Liver (tissue), 9 donors: ENCODE results near the gene EML4. TPM values are rescaled to one million over a fixed set of nuclear protein-coding genes. Genes with fewer than 3 reads are reported as not detected.

Experiments
- DNase-seq: peaks from one replicate; pipeline ENCODE4 v3.0.0-alpha.2; 2017; ENCODE audit warnings: low spot score
- H3K27ac ChIP-seq, 2 donors: one replicate each; pipeline ENCODE4 v1.7.0; 2013; ENCODE audit warnings: inconsistent platforms in 2 of 2, low read length in 2 of 2, control low read depth in 1 of 2, low read depth in 1 of 2, mild to moderate bottlenecking in 1 of 2
- H3K27me3 ChIP-seq, 4 donors: one replicate each; pipeline versions ENCODE4 v1.6.1 to v1.7.0; 2013; ENCODE audit warnings: low read length in 3 of 4, inconsistent platforms in 1 of 4, mild to moderate bottlenecking in 1 of 4, moderate library complexity in 1 of 4; ENCODE audit not compliant: control insufficient read depth in 4 of 4, insufficient read depth in 4 of 4
- H3K36me3 ChIP-seq, 4 donors: one replicate each; pipeline versions ENCODE4 v1.6.1 to v1.7.0; 2013; ENCODE audit warnings: low read length in 3 of 4, mild to moderate bottlenecking in 3 of 4, low read depth in 1 of 4, moderate library complexity in 1 of 4; ENCODE audit not compliant: control insufficient read depth in 4 of 4, insufficient read depth in 3 of 4
- H3K4me1 ChIP-seq, 4 donors: one replicate each; pipeline versions ENCODE4 v1.6.1 to v1.7.0; 2013; ENCODE audit warnings: low read length in 3 of 4, mild to moderate bottlenecking in 3 of 4, moderate library complexity in 1 of 4; ENCODE audit not compliant: control insufficient read depth in 4 of 4, insufficient read depth in 4 of 4
- H3K4me3 ChIP-seq, 3 donors: one replicate each; pipeline versions ENCODE4 v1.6.1 to v1.7.0; 2013; ENCODE audit warnings: low read length in 3 of 3, control low read depth in 1 of 3, low read depth in 1 of 3, mild to moderate bottlenecking in 1 of 3
- H3K9ac ChIP-seq, 2 donors: one replicate each; pipeline ENCODE4 v1.7.0; 2013; ENCODE audit warnings: low read length in 2 of 2, mild to moderate bottlenecking in 2 of 2, moderate library complexity in 2 of 2, control low read depth in 1 of 2, low read depth in 1 of 2
- H3K9me3 ChIP-seq, 4 donors: one replicate each; pipeline versions ENCODE4 v1.6.1 to v1.7.0; 2013; ENCODE audit warnings: low read length in 3 of 4; ENCODE audit not compliant: control insufficient read depth in 4 of 4
- EGR1 ChIP-seq, 2 donors: IDR thresholded peaks; 2 replicates each; pipeline ENCODE4 v1.6.1; 2016 to 2018; ENCODE audit warnings: antibody characterized with exemption in 2 of 2, low read depth in 2 of 2
- FOXA1 ChIP-seq: IDR thresholded peaks from 2 replicates; pipeline ENCODE4 v1.6.1; 2016; ENCODE audit warnings: antibody characterized with exemption
- FOXA2 ChIP-seq: IDR thresholded peaks from 2 replicates; pipeline ENCODE4 v1.6.1; 2016; ENCODE audit warnings: antibody characterized with exemption
- GABPA ChIP-seq, 2 donors: IDR thresholded peaks in 1 of 2; conservative IDR thresholded peaks in 1 of 2; 2 replicates each; pipeline ENCODE4 v1.6.1; 2016; ENCODE audit warnings: antibody characterized with exemption in 2 of 2, mild to moderate bottlenecking in 1 of 2, moderate library complexity in 1 of 2
- HNF4A ChIP-seq, 2 donors: conservative IDR thresholded peaks; 2 replicates each; pipeline ENCODE4 v1.6.1; 2016; ENCODE audit warnings: antibody characterized with exemption in 2 of 2, mild to moderate bottlenecking in 2 of 2
- HNF4G ChIP-seq: IDR thresholded peaks from 2 replicates; pipeline ENCODE4 v1.6.1; 2016; ENCODE audit warnings: antibody characterized with exemption
- JUND ChIP-seq, 2 donors: IDR thresholded peaks; 2 replicates each; pipeline ENCODE4 v1.6.1; 2016; ENCODE audit warnings: antibody characterized with exemption in 2 of 2
- NR2F2 ChIP-seq: IDR thresholded peaks from 2 replicates; pipeline ENCODE4 v1.6.1; 2016; ENCODE audit warnings: antibody characterized with exemption
- RAD21 ChIP-seq, 2 donors: IDR thresholded peaks; 2 replicates each; pipeline ENCODE4 v1.6.1; 2016; ENCODE audit warnings: antibody characterized with exemption in 2 of 2, mild to moderate bottlenecking in 2 of 2
- RXRA ChIP-seq, 2 donors: IDR thresholded peaks; 2 replicates each; pipeline ENCODE4 v1.6.1; 2017 to 2018; ENCODE audit warnings: antibody characterized with exemption in 2 of 2, mild to moderate bottlenecking in 1 of 2
- SP1 ChIP-seq: IDR thresholded peaks from 2 replicates; pipeline ENCODE4 v1.6.1; 2018; ENCODE audit warnings: antibody characterized with exemption, mild to moderate bottlenecking
- TAF1 ChIP-seq: conservative IDR thresholded peaks from 2 replicates; pipeline ENCODE4 v1.6.1; 2016; ENCODE audit warnings: antibody characterized with exemption, mild to moderate bottlenecking
- YY1 ChIP-seq: IDR thresholded peaks from 2 replicates; pipeline ENCODE4 v1.6.1; 2016; ENCODE audit warnings: antibody characterized with exemption, mild to moderate bottlenecking
- WGBS: extraction: QIAGEN DNeasy Blood & Tissue Kit; methylation state at CpG from one replicate; pipeline ENCODE4 v1.1.7; 2013; 5-methylcytosine and 5-hydroxymethylcytosine counted together
- polyA plus RNA-seq, 2 donors: library from polyadenylated mRNA; stranded (reverse) in 1 of 2; unstranded in 1 of 2; fragments of 200-250 nt in 1 of 2; fragments of >200 nt in 1 of 2; fragmentation: Nextera tagmentation in 1 of 2; extraction: Ambion mirVana in 1 of 2; gene quantifications; one replicate each; pipeline versions ENCODE4 v1.2.1 to v1.2.3, GENCODE V29; 2013 to 2015
- total RNA-seq, 2 donors: library from RNA; depleted of rRNA; stranded (reverse); fragments of >200 nt; gene quantifications; one replicate each; pipeline ENCODE4 v1.2.3, GENCODE V29; 2014
- TF ChIP-seq, protein P1 (sequence below): IDR thresholded peaks from 2 replicates; pipeline ENCODE4 v1.6.1; 2016; ENCODE audit warnings: antibody characterized with exemption
- TF ChIP-seq, protein P2 (sequence below): IDR thresholded peaks from 2 replicates; pipeline ENCODE4 v1.6.1; 2016; ENCODE audit warnings: antibody characterized with exemption
- TF ChIP-seq, protein P3 (sequence below): IDR thresholded peaks from 2 replicates; pipeline ENCODE4 v1.6.1; 2016; ENCODE audit warnings: antibody characterized with exemption, mild to moderate bottlenecking
- TF ChIP-seq, protein P4 (sequence below): IDR thresholded peaks from 2 replicates; pipeline ENCODE4 v1.6.1; 2016; ENCODE audit warnings: antibody characterized with exemption
- TF ChIP-seq, protein P5 (sequence below): fragments of 150-350 bp; IDR thresholded peaks from 2 replicates; pipeline ENCODE4 v1.5.1; 2017; ENCODE audit warnings: improper control_type of control experiment, low read depth, low read length; ENCODE audit not compliant: missing input control
- donor health status: healthy.
- donor health status: healthy.
- donor health status: healthy.
- donor health status: healthy.
- donor health status: healthy.

The EML4 gene
- total and polyA plus RNA-seq, 4 donors: 12.8 to 49.6 (median 34.8) TPM

DNA sequence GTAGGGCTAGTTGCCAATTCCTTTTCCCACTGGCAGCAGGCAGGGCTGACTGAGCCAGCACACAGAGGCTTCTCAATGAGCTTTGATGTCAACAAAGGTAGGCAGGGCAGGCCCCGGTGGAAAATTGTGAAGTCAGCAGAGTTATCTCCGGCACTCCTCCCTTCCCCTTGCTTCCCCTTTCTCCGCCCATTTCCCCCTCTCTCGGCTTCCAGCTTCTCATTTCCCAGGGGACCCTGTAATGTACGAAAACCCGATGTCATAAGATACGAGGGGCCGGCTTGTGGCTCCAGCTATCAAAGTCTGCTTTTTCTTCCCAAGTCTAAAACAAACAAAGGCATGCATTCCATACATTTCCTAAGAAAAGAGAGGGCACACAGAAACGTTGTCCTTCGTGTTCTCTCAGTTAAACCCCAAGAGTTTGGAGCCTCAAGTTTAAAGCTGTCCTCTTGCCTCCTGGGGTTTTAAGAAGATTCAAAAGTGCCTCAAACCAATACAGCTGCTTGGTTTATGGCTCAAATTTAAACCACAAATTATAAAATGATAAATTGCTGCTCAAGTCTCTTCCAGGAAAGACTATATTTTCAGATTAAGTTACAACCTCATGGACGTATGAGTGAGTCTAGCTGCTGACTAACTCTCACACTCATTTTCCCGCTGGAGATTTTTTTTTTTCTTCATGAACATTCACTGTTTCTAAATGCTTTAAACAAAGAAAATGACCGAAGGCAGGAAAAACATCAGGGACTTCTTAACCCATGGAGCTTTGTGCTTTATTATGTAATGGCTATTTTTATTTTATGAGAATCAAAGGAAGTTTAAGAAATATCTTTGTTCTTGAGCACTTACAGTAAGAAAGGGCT is 27.2 kb upstream of the EML4 start:
- H3K36me3 ChIP-seq: no peaks in the 10 kb centered on the region
- H3K4me3 ChIP-seq: peak overlapping the region; percentile 20 to 39 (median 22)
- 10% methylated on average over 13 of the region's 13 CpGs for WGBS
- H3K9me3 ChIP-seq: no peaks in the 10 kb centered on the region
- DNase-seq: no peak
- peak overlapping the region; percentile 67 to 89 for H3K27ac ChIP-seq
- peaks cover 0 to 15% (median 14%) of the 10 kb centered on the region in 4 donors for H3K4me1 ChIP-seq
- H3K9ac ChIP-seq: peak overlapping the region; percentile 35 to 92
- TF ChIP-seq FOXA2: peak; percentile 28
- TF ChIP-seq HNF4G: no peak
- TF ChIP-seq RXRA (IDR thresholded peaks at IDR 0.05): no peak
- peak; percentile 40 for TF ChIP-seq YY1
- TF ChIP-seq JUND (IDR thresholded peaks at IDR 0.05): no peak
- TF ChIP-seq SP1: peak; percentile 53
- TF ChIP-seq, protein P1, sequence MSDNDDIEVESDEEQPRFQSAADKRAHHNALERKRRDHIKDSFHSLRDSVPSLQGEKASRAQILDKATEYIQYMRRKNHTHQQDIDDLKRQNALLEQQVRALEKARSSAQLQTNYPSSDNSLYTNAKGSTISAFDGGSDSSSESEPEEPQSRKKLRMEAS: peak; percentile 28
- TF ChIP-seq, protein P2, sequence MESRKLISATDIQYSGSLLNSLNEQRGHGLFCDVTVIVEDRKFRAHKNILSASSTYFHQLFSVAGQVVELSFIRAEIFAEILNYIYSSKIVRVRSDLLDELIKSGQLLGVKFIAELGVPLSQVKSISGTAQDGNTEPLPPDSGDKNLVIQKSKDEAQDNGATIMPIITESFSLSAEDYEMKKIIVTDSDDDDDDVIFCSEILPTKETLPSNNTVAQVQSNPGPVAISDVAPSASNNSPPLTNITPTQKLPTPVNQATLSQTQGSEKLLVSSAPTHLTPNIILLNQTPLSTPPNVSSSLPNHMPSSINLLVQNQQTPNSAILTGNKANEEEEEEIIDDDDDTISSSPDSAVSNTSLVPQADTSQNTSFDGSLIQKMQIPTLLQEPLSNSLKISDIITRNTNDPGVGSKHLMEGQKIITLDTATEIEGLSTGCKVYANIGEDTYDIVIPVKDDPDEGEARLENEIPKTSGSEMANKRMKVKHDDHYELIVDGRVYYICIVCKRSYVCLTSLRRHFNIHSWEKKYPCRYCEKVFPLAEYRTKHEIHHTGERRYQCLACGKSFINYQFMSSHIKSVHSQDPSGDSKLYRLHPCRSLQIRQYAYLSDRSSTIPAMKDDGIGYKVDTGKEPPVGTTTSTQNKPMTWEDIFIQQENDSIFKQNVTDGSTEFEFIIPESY: no peak
- TF ChIP-seq GABPA (IDR thresholded peaks at IDR 0.05 in 1 of 2, conservative IDR thresholded peaks at IDR 0.05 in 1 of 2): no peak
- peak; percentile 37 for TF ChIP-seq TAF1
- peak in 1 of 2 donors; percentile 34 for TF ChIP-seq EGR1 (IDR thresholded peaks at IDR 0.05; ENCODE audit: low read depth in 2 of 2)
- TF ChIP-seq, protein P3, sequence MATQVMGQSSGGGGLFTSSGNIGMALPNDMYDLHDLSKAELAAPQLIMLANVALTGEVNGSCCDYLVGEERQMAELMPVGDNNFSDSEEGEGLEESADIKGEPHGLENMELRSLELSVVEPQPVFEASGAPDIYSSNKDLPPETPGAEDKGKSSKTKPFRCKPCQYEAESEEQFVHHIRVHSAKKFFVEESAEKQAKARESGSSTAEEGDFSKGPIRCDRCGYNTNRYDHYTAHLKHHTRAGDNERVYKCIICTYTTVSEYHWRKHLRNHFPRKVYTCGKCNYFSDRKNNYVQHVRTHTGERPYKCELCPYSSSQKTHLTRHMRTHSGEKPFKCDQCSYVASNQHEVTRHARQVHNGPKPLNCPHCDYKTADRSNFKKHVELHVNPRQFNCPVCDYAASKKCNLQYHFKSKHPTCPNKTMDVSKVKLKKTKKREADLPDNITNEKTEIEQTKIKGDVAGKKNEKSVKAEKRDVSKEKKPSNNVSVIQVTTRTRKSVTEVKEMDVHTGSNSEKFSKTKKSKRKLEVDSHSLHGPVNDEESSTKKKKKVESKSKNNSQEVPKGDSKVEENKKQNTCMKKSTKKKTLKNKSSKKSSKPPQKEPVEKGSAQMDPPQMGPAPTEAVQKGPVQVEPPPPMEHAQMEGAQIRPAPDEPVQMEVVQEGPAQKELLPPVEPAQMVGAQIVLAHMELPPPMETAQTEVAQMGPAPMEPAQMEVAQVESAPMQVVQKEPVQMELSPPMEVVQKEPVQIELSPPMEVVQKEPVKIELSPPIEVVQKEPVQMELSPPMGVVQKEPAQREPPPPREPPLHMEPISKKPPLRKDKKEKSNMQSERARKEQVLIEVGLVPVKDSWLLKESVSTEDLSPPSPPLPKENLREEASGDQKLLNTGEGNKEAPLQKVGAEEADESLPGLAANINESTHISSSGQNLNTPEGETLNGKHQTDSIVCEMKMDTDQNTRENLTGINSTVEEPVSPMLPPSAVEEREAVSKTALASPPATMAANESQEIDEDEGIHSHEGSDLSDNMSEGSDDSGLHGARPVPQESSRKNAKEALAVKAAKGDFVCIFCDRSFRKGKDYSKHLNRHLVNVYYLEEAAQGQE: no peak
- TF ChIP-seq HNF4A (conservative IDR thresholded peaks at IDR 0.05): peak in 1 of 2 donors; percentile 42
- no peak for TF ChIP-seq NR2F2
- no peak for TF ChIP-seq FOXA1
- TF ChIP-seq, protein P4, sequence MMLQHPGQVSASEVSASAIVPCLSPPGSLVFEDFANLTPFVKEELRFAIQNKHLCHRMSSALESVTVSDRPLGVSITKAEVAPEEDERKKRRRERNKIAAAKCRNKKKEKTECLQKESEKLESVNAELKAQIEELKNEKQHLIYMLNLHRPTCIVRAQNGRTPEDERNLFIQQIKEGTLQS: no peak
- TF ChIP-seq, protein P5, sequence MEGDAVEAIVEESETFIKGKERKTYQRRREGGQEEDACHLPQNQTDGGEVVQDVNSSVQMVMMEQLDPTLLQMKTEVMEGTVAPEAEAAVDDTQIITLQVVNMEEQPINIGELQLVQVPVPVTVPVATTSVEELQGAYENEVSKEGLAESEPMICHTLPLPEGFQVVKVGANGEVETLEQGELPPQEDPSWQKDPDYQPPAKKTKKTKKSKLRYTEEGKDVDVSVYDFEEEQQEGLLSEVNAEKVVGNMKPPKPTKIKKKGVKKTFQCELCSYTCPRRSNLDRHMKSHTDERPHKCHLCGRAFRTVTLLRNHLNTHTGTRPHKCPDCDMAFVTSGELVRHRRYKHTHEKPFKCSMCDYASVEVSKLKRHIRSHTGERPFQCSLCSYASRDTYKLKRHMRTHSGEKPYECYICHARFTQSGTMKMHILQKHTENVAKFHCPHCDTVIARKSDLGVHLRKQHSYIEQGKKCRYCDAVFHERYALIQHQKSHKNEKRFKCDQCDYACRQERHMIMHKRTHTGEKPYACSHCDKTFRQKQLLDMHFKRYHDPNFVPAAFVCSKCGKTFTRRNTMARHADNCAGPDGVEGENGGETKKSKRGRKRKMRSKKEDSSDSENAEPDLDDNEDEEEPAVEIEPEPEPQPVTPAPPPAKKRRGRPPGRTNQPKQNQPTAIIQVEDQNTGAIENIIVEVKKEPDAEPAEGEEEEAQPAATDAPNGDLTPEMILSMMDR: no peak
- peak; percentile 12 to 58 for TF ChIP-seq RAD21 (IDR thresholded peaks at IDR 0.05)
- H3K27me3 ChIP-seq: no peaks in the 10 kb centered on the region
